ENCODE measurements around the gene TM4SF18.

DNA sequence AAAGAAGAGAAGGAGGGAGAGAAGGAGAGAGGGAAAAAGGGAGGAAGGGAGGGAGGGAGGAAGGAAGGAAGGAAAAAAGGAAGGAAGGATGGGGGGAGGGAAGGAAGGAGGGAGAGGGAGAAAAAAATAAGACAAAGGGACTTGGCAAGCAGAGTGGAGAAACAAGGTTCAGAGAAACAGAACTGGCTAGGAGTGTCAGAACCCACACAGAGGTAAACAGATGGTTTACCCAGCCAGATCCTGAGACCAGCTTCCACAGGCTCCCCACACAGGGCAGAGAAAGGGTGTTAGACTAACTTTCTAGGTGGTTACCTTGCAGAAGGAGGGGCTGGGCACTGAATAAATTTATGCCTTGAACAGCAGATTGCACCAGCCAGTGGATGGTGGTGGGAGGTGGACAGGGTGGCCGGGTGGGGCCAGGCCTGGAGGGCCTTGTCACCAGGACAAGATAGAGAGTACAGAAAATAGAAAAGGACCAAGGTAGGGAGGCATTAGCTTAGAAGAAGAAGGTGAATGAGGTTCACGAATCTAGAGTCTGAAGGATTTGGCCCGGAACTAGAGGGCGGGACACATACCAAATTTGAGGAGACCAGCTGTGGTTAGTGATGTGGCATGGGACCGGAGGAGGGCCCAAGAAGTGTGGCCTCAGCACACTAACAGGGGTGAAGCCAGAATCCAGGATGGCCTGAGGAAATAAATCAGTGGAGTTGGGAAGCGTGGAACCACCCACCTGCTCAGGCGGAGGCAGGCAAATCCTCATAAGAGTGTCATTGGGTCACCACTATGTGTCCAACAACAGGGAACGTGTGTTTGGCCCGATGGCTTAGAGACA, 45.3 kb upstream of the TM4SF18 start:
- TF ChIP-seq, protein P1, sequence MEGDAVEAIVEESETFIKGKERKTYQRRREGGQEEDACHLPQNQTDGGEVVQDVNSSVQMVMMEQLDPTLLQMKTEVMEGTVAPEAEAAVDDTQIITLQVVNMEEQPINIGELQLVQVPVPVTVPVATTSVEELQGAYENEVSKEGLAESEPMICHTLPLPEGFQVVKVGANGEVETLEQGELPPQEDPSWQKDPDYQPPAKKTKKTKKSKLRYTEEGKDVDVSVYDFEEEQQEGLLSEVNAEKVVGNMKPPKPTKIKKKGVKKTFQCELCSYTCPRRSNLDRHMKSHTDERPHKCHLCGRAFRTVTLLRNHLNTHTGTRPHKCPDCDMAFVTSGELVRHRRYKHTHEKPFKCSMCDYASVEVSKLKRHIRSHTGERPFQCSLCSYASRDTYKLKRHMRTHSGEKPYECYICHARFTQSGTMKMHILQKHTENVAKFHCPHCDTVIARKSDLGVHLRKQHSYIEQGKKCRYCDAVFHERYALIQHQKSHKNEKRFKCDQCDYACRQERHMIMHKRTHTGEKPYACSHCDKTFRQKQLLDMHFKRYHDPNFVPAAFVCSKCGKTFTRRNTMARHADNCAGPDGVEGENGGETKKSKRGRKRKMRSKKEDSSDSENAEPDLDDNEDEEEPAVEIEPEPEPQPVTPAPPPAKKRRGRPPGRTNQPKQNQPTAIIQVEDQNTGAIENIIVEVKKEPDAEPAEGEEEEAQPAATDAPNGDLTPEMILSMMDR (IDR thresholded peaks at IDR 0.05 in 2 of 3, conservative IDR thresholded peaks at IDR 0.05 in 1 of 3; ENCODE audit: borderline replicate concordance in 1 of 3, insufficient read depth in 1 of 3, low read depth in 2 of 3, low read length in 2 of 3): no peak
- TF ChIP-seq POLR2AphosphoS5 (IDR thresholded peaks at IDR 0.05; ENCODE audit: low read depth, low read length) (no peak), RAD21 (IDR thresholded peaks at IDR 0.05; ENCODE audit: low read depth) (no peak)

All from HCT116 (cell line).